HG03039 (cell line): Measurements from ENCODE around the gene STPG4.
"Not testable (repeated sequence)": the region's sequence is repeated elsewhere in the genome, so short reads cannot be mapped to it uniquely, and the experiment has no call there.

Experiments
- ATAC-seq: cut with Tn5 transposase; IDR thresholded peaks from one replicate; pipeline ENCODE4 v1.9.1; 2021; ENCODE audit warnings: mild to moderate bottlenecking, moderate library complexity; ENCODE audit not compliant: unreplicated experiment

STPG4 gene, protein sequence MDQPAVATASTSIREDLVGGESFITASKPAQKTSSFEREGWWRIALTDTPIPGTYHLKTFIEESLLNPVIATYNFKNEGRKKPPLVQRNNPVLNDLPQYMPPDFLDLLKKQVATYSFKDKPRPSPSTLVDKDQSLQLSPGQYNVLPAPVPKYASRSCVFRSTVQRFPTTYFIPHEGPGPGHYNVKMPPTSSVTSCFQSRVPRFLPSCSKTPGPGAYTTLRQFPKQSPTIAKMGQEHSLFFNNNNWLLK

GRCh38 chr2:47155091-47155876 lies at the start of gene STPG4:
Gene STPG4, minus strand, starts transcription at chr2:47155308. Its CDS starts 57 bp downstream, at chr2:47155251.
- no peak for ATAC-seq

- no peak for ATAC-seq
Measured at GRCh38 chr2:47204691-47205090, 49.6 kb upstream of the STPG4 start.

GRCh38 chr2:47203995-47204394 lies 48.9 kb upstream of the STPG4 start:
- ATAC-seq, result no peak

GRCh38 chr2:47201224-47201623 lies 46.1 kb upstream of the STPG4 start:
- no peak for ATAC-seq

DNA sequence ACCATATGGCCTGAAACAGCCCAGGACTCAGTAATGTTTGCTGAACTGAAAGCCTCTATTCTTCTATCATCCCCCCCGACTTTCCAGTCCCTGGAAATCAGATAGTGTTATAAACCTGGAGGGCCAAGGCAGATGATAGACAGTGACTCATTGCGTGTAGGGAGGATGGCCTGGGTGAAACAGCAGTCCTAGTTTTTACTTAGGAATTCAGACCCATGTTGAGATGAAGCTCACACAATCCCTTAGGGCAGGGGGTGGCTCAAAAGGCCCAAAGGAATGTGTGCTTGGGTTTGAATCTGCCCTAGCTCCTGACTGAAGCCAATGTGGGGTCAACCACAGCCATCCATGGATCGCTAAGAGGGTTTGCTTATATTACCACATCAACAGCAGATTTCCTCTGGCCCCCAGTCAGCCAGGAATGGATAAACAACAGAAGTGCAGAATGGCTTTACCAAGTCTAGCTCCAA lies 43.9 kb upstream of the STPG4 start:
- ATAC-seq, result no peak

DNA sequence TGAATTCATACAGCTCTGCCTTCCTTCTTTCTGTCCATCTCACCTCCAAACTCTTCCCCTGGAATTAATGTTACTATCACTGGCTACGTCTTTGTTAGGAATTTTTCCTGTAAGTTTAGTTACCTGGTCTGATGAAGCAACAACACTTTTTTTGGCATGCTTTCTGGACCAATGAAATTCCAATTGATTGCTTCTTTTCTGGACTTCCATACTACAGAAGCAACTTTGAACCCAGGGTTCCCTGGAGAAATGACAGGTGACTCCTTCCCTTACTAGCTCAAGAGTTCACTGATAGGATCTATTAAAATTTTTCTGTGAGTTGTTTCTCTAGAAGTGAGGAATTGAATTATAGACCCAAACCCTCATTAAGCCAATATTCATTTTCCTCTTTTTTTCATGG lies 41.4 kb upstream of the STPG4 start:
- ATAC-seq, result no peak

DNA sequence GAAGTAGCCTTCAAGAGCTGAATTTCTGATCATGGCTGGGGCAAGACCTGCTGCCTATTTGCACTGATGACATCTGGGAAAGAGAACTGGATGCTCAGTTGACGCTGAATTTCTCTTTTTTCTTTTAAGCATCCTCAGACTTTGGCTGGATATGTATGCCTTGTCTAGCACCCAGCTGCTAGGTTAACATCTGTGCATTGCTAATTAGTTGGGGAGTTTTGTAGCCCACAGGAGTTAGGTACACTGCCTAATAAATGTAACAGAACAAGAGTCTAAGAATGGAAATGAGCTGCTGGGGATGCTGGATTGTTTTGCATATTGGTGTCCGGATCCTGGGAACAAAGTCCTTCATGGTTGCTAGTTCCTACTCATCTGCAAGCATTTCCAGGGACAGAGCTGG lies 40.9 kb upstream of the STPG4 start:
- ATAC-seq, result no peak

DNA sequence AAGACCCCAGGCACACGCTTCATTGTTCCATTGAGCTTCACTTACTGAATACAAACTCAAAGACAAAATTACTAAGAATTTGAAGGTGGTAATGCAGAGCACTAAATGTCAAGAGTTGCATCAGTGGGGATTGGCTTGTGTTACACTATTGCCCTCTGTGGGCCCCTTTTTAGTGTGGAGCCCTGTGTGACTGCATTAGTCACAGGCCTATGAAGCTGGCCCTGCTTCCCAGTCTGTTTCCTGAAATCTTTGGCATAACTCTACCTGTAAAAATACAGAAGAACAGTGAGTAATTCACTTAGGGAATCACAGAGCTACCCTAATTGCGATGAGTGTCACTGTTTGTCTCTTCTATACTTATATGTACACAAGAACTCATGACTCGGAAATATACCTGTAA lies 40.0 kb upstream of the STPG4 start:
- no peak for ATAC-seq

DNA sequence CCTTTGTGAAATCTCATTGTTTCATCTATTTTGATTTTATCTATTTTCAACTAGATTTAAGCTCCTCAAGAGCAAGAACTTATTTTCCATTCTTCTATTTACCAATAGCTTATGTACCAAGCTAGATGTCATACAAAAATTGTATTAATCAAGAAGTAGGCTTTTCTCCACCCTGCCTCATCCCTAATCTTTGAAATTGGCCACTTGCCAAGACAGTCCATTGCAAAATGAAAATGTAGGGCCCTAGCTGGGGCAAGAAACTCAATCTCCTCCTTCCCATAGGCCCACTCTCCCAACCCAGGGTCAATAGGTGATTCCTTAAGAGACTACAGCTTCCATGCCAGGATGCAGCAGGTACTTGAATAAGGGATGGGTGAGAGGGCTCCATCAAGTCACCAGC lies 39.3 kb upstream of the STPG4 start:
- no peak for ATAC-seq

GRCh38 chr2:47193607-47194006 lies 38.5 kb upstream of the STPG4 start:
- no peak for ATAC-seq

- no peak for ATAC-seq
Measured at GRCh38 chr2:47190188-47190881, 35.2 kb upstream of the STPG4 start.

- ATAC-seq, result no peak
Measured at GRCh38 chr2:47189635-47190034, 34.5 kb upstream of the STPG4 start.

DNA sequence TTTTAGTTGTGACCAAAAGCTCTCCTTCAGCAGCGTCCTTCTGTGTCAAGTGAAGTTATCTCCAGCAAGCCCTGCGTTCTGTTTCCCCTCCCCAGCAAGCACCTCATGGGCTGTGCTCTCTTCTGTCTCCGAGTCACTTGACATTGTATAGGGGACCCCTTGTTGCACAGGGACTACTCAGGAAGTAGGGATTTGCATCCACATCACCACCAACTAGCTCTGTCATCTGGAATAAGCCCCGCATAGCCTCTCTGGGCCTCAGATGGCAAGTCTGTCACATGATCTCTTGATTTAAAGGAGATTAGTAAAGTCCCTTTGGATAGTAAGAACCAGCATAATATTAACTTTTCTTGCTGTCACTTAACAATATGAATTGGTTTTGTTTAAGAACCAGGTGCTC lies 32.0 kb upstream of the STPG4 start:
- ATAC-seq, result no peak

DNA sequence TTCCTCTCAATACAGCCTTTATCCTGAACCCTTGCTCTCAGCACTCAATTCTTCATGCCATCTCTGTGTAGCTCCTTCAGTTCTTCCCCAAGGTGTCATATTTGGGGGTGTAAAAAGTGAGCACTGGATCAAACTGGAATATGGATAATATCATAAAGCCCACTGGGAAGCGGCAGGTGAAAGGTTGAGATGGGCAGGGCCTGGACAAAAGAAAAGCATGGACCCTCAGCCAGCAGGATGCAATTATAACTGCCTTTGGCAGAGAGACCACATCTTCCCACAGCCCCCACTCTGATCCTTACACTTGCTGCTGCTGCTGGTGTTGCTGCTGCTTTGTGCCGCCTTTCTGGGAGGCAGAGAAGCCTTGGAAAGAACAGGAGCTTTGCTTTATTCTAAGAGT lies 31.2 kb upstream of the STPG4 start:
- ATAC-seq, result no peak

DNA sequence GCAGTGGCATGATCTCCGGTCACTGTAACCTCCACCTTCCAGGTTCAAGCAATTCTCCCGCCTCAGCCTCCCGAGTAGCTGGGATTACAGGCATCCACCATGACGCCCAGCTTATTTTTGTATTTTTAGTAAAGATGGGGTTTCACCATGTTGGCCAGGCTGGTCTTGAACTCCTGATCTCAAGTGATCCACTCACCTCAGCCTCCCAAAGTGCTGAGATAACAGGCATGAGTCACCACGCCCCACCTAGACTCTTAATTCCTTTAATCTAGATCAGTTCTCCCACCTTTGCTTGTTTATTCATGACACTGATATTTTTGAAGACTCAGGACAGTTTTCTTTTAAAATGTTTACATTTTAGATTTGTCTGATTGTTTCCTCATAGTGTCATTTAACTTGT lies 30.0 kb upstream of the STPG4 start:
- not testable (repeated sequence) for ATAC-seq

DNA sequence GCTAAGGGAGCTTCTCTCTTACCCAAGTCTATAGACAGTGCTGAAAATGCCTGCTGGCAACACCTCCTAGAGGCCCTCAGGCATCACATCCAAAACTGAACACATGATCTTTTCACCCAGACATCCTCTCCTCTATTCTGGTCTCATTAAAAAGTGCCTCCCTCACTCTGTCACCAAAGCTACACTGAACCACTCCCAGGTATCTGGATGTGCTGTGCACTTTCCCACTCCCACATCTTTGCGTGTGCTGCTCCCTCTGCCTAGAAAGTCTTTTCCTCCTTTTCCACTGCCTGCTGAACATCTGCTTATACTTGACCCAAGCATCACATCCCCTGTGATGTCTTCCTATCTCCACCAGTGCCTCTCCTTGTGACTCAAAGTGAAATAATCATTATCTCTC lies 26.1 kb upstream of the STPG4 start:
- no peak for ATAC-seq

DNA sequence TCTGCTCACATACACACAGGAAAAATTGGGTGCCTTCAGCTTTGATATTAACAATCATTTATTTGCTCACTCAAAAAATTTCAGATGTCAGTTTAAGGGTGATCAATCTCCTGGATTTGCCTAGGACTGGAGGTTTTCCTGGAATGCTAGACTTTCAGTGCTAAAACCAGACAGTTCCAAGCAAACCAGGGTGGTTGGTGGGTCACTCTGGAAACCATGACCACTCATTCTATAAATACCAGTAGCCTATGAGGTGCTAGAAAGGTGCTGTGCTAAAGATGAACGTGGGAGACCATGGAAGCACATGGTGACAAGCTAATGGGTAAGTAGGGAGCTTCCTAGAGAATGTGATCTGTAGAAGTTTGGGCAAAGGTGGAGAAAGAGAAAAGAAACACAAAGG lies 25.4 kb upstream of the STPG4 start:
- no peak for ATAC-seq

DNA sequence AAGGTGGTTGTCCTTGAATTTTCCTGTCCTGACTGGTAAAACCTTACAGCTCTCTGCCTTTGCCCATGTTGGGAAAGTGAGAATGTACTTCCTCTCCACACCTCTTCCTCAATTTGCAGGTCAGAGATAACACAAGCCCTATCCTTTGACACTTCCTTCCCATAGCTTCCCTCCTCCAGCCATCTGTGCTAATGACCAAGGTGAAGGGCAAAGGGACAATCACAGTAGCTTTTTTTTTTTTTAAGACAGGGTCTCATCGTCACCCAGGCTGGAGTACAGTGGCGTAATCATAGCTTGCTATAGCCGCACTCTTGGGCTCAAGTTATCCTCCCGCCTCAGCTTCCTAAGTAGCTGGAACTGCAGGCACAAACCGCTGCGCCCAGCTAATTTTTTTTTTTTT lies 24.3 kb upstream of the STPG4 start:
- ATAC-seq, result no peak

DNA sequence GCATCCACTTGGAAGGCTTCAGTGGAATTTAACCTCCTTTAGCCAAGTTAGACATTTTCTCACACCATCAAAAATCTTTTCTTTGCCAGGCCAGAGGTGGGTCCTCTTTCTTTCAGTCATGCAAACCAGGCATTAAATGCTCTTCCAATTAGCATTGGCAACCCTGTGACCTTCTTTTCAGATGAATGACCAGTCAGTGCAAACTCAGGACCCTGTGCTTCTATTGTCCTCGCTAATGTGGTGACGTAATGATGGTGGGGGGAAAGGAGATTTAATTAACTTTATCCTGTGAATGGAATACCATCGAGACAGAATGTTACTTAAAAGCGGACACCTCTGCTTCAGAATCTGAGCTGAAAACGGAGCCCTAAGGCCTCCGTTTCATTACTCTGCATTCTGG lies 23.2 kb upstream of the STPG4 start:
- ATAC-seq, result no peak

DNA sequence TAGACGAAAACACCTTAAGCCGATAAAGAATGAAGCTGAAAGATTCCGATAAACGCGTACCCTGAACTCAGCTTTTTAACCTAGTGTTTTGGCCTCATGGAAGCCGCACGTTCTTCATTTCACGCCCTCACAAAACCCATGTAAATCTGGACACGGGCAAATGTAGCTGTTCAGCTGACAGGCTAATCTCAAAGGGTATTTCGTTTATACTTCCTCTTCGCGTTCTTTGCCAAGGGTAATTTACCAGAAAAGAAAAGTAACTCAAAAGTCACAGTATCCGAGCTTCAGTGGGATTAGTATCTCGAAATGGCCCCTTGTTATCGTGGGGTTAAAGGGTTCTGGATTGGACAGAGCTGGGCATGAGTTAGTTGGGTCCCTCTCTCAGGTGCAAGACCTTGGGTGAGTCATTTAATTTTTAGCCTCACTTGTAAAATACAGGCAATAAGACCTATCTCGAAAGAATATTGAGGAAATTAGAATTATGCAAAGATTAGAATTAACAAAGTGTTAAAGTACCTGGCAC lies 22.0 kb upstream of the STPG4 start:
- no peak for ATAC-seq

- ATAC-seq, result no peak
Measured at GRCh38 chr2:47174733-47175361, 19.7 kb upstream of the STPG4 start.
